ENCODE measurements around the gene HBS1L.

- TF ChIP-seq CTCF (IDR thresholded peaks at IDR 0.05; ENCODE audit: low read depth, low read length, missing input control), result no peak
- TF ChIP-seq SP1 (IDR thresholded peaks at IDR 0.05), result no peak
Measured at GRCh38 chr6:135095716-135096115, 41.1 kb upstream of the HBS1L start.

Data from liver (tissue), 3 donors.